Activated naive CD8-positive, alpha-beta T cell treated with anti-CD3 and anti-CD28 coated beads, Interleukin-2, amount 10 ng/mL, durations not matched to agents 7 days and 5 days (primary cell): ENCODE measurements around the gene PATE4. TPM values are rescaled to one million over a fixed set of nuclear protein-coding genes. Genes with fewer than 3 reads are reported as not detected.
"Not testable (repeated sequence)": the region's sequence is repeated elsewhere in the genome, so short reads cannot be mapped to it uniquely, and the experiment has no call there.

Source experiments
- ATAC-seq: fragments of 150-1000 bp; cut with Tn5 transposase; one replicate; pipeline ENCODE4 v1.10.0; 2021; ENCODE audit warnings: low read depth, moderate library complexity
- POLR2A ChIA-PET: fragments of 350-600 bp; sonication (Branson Sonifier 250); formaldehyde crosslinking; loops from one replicate; lab custom pipeline; 2021; ENCODE audit warnings: antibody characterized with exemption; lab: Charles Lee
- DNase-seq: peaks from one replicate; pipeline ENCODE4 v3.0.0; 2021
- H3K27ac Mint-ChIP-seq: one replicate; pipeline ENCODE4 v1.8.0; 2022; ENCODE audit warnings: mild to moderate bottlenecking, mixed read lengths
- H3K27me3 Mint-ChIP-seq: one replicate; pipeline ENCODE4 v1.8.0; 2022; ENCODE audit warnings: mild to moderate bottlenecking, moderate library complexity, mixed read lengths
- H3K36me3 Mint-ChIP-seq: one replicate; pipeline ENCODE4 v1.8.0; 2021; ENCODE audit warnings: mild to moderate bottlenecking, mixed read lengths
- H3K4me1 Mint-ChIP-seq: one replicate; pipeline ENCODE4 v1.8.0; 2021; ENCODE audit warnings: mixed read lengths
- H3K4me3 Mint-ChIP-seq: one replicate; pipeline ENCODE4 v1.8.0; 2022; ENCODE audit warnings: mild to moderate bottlenecking, moderate library complexity, mixed read lengths
- H3K9me3 Mint-ChIP-seq: one replicate; pipeline ENCODE4 v1.8.0; 2021; ENCODE audit warnings: mixed read lengths
- total RNA-seq, 2 experiments: library from RNA; stranded (reverse); gene quantifications; one replicate each; pipeline ENCODE4 v1.2.3, GENCODE V29; 2021

PATE4 gene
- not detected for total RNA-seq

DNA sequence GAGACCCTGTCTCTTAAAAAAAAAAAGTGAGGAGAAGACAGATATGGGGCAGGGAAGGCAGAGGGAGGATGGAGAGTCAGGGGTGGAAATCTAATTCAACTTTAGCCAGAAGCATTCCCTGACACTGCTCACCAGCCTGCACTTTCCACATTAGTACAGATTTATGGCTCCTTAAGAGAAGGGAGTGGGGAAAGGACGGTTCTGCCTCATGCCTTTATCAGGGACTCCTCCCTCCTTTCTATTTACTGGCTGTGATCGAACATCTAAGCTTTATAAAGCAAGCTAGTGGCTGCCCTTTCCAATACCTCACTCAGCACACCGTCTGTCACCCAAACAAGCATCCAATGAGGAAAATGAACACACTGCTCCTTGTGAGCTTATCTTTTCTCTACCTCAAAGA lies at the start of gene PATE4:
PATE4 (plus strand) TSS at position 301 of the 400 bp plus-strand sequence; CDS start at position 345, 44 bp downstream.
- ATAC-seq (no peak), DNase-seq (no peak)
- Mint-ChIP-seq H3K27ac (no peak within 1 kb of the TSS), H3K4me1 (no peaks in the 10 kb centered on the region), H3K9me3 (no peaks in the 10 kb centered on the region), H3K27me3 (peaks cover 10% of the 10 kb centered on the region), H3K36me3 (no peaks in the 10 kb centered on the region), H3K4me3 (no peak within 1 kb of the TSS)
- POLR2A ChIA-PET = no interaction called here

GRCh38 chr11:125784678-125785077 lies 48.4 kb upstream of the PATE4 start:
- Mint-ChIP-seq H3K4me3 (no peak overlapping the region), H3K4me1 (no peaks in the 10 kb centered on the region), H3K9me3 (no peaks in the 10 kb centered on the region), H3K27ac (no peak overlapping the region), H3K36me3 (no peaks in the 10 kb centered on the region), H3K27me3 (peaks cover 5% of the 10 kb centered on the region)
- DNase-seq (no peak), ATAC-seq (no peak)
- POLR2A ChIA-PET = no interaction called here

GRCh38 chr11:125787827-125788226 lies 45.3 kb upstream of the PATE4 start, which contains the start of gene PATE3:
TSS of gene PATE3 (plus strand) at chr11:125788127. CDS start at chr11:125788152, 25 bp downstream.
- no peaks in the 10 kb centered on the region for H3K9me3 Mint-ChIP-seq
- DNase-seq (no peak), ATAC-seq (no peak)
- no peak within 1 kb of the TSS for H3K4me3 Mint-ChIP-seq
- no peaks in the 10 kb centered on the region for H3K4me1 Mint-ChIP-seq
- no peak within 1 kb of the TSS for H3K27ac Mint-ChIP-seq
- no peaks in the 10 kb centered on the region for H3K36me3 Mint-ChIP-seq
- POLR2A ChIA-PET = no interaction called here
- H3K27me3 Mint-ChIP-seq = peaks cover 2% of the 10 kb centered on the region

DNA sequence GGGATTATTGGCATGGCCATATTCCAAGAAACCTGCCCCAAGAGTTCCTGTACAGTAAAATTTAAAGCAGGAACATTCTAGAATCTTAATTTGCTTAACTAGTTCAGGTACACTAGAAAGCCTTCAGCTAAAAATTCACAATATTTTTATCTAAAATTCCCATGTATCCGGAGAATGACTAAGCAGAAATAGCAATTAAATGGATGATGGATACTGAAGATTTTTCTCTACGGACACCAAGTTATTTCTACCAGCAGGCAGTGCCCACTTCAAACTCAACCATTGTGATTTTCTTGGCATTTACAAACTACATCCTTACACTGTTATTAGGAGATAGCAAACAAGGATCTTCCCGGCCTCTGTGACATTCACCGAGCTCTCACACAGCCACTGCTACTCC lies 42.3 kb upstream of the PATE4 start:
- no peaks in the 10 kb centered on the region for H3K4me1 Mint-ChIP-seq
- H3K4me3 Mint-ChIP-seq = no peak overlapping the region
- H3K36me3 Mint-ChIP-seq = no peaks in the 10 kb centered on the region
- peaks cover 4% of the 10 kb centered on the region for H3K27me3 Mint-ChIP-seq
- no peaks in the 10 kb centered on the region for H3K9me3 Mint-ChIP-seq
- DNase-seq (no peak), ATAC-seq (no peak)
- H3K27ac Mint-ChIP-seq = no peak overlapping the region
- POLR2A ChIA-PET = no interaction called here

DNA sequence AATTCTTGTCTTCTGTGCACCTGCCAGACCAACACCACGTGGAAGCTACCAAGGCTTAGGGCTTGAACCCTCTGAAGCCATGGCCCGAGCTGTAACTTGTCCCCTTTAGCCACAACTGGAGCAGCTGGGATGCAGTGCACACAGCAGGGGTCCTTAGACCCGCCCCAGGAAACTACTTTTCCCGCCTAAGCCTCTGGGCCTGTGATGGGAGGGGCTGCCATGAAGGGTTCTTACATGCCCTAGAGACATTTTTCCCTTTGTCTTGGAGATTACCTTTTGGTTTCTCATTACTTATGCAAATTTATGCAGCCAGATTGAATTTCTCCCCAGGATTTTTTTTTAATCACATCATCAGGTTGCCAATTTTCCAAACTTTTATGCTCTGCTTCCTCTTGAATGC lies 35.5 kb upstream of the PATE4 start:
- no peak overlapping the region for H3K27ac Mint-ChIP-seq
- H3K9me3 Mint-ChIP-seq = peaks cover 11% of the 10 kb centered on the region
- no peak overlapping the region for H3K4me3 Mint-ChIP-seq
- DNase-seq (no peak), ATAC-seq (no peak)
- peaks cover 2% of the 10 kb centered on the region for H3K36me3 Mint-ChIP-seq
- peaks cover 2% of the 10 kb centered on the region for H3K27me3 Mint-ChIP-seq
- H3K4me1 Mint-ChIP-seq = no peaks in the 10 kb centered on the region
- POLR2A ChIA-PET = no interaction called here

- Mint-ChIP-seq H3K27me3 (peaks cover 2% of the 10 kb centered on the region), H3K4me3 (no peak overlapping the region), H3K4me1 (no peaks in the 10 kb centered on the region), H3K9me3 (peaks cover 18% of the 10 kb centered on the region), H3K36me3 (peaks cover 2% of the 10 kb centered on the region), H3K27ac (no peak overlapping the region)
- DNase-seq = no peak
- no peak for ATAC-seq
- POLR2A ChIA-PET = no interaction called here
Measured at GRCh38 chr11:125799808-125800207, 33.3 kb upstream of the PATE4 start.

GRCh38 chr11:125802387-125802786 lies 30.7 kb upstream of the PATE4 start:
- Mint-ChIP-seq H3K9me3 (peaks cover 18% of the 10 kb centered on the region), H3K4me1 (no peaks in the 10 kb centered on the region), H3K4me3 (no peak overlapping the region), H3K27me3 (no peaks in the 10 kb centered on the region), H3K27ac (no peak overlapping the region), H3K36me3 (peaks cover 2% of the 10 kb centered on the region)
- DNase-seq (no peak), ATAC-seq (no peak)
- POLR2A ChIA-PET = no interaction called here

DNA sequence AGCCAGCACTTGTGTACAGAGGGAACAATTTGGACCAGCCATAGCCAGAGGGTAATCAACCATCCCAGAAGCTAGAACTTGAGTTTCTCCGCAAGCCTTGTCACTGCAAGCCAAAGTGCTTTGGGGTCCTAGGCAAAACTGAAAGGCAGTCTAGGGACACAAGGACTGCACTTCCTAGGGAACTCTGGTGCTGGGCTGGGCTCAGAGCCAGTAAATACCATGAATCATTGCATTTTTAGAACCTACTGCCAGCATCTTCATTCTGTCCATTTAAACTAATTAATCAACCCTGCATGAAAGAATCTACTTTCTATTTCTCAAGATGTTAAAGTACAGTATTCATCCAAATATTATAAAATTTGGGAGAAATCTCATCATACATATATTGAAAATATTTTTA lies 25.2 kb upstream of the PATE4 start:
- Mint-ChIP-seq H3K9me3 (peaks cover 7% of the 10 kb centered on the region), H3K4me3 (no peak overlapping the region), H3K36me3 (no peaks in the 10 kb centered on the region), H3K27me3 (no peaks in the 10 kb centered on the region), H3K27ac (no peak overlapping the region), H3K4me1 (no peaks in the 10 kb centered on the region)
- DNase-seq (no peak), ATAC-seq (no peak)
- POLR2A ChIA-PET = no interaction called here

DNA sequence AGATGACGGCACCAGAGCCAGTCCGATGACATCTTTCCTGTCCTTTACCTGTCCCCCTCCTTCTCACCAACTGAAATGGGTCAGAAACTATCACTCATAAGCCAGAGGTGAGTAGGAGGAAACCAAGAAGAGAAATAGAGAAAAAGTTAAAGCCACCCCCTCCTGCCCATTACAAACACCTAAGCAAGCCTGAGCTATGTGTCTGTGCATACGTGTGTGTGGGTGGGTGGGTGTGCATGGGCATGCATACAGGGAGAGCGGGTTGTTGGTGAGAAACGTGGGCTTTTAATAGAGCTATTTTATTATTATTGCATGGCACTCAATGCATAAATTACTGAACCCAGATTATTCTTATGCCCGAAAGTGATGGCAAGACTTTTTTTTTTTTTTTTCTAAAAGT lies 2.6 kb downstream of the PATE4 start:
- Mint-ChIP-seq H3K9me3 (no peaks in the 10 kb centered on the region), H3K4me1 (no peaks in the 10 kb centered on the region), H3K27ac (no peak overlapping the region), H3K36me3 (no peaks in the 10 kb centered on the region), H3K4me3 (no peak overlapping the region), H3K27me3 (peaks cover 10% of the 10 kb centered on the region)
- DNase-seq (no peak), ATAC-seq (no peak)
- POLR2A ChIA-PET = no interaction called here

DNA sequence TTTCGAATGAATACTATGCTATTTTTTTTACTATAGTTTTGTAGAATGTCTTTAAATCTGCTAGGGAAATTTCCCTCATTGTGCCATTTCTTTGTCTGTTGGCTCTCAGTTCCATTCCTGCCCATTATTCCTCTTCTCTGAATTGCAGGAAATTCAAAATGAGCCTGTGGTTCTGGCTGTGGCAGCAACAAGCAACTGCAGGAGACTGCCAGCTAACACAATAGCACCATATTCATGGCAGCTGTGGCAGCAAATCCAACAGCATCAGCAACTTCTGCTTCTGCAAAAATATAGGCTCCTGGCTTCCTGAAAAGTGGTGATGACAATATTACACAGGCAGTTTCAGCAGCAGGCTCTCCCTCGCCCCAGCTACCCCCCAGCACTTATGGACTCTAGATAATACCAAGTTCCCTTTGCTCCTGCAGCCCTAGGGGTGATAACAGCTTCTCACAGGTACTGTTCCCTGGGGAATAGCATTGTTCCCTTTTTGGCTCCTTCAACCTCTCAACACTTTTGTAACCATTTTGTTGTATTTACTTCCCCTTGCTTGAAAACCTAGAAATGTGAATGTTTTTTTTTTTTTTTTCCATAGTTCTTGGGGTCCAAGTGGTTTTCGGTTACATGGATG lies 9.3 kb downstream of the PATE4 start:
- DNase-seq (no peak), ATAC-seq (no peak)
- no peaks in the 10 kb centered on the region for H3K4me1 Mint-ChIP-seq
- POLR2A ChIA-PET = no interaction called here
- no peak overlapping the region for H3K27ac Mint-ChIP-seq
- H3K4me3 Mint-ChIP-seq = no peak overlapping the region
- H3K36me3 Mint-ChIP-seq = no peaks in the 10 kb centered on the region
- peaks cover 12% of the 10 kb centered on the region for H3K9me3 Mint-ChIP-seq
- no peaks in the 10 kb centered on the region for H3K27me3 Mint-ChIP-seq

DNA sequence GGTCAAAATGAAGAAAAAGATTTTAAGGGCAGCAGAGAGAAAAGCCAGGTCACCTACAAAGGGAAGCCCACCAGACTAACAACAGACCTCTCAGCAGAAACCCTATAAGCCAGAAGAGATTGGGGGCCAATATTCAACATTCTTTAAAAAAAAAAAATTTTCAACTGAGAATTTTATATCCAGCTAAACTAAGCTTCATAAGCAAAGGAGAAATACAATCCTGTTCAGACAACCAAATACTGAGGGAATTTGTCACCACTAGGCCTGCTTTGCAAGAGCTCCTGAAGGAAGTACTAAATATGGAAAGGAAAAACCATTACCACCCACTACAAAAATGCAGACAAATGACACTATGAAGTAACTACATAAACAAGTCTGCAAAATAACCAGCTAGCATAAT lies 13.1 kb downstream of the PATE4 start:
- no peak for ATAC-seq
- peaks cover 2% of the 10 kb centered on the region for H3K27me3 Mint-ChIP-seq
- H3K4me3 Mint-ChIP-seq = no peak overlapping the region
- H3K27ac Mint-ChIP-seq = no peak overlapping the region
- DNase-seq = no peak
- no peaks in the 10 kb centered on the region for H3K36me3 Mint-ChIP-seq
- POLR2A ChIA-PET = no interaction called here
- H3K9me3 Mint-ChIP-seq = peaks cover 16% of the 10 kb centered on the region
- H3K4me1 Mint-ChIP-seq = no peaks in the 10 kb centered on the region

DNA sequence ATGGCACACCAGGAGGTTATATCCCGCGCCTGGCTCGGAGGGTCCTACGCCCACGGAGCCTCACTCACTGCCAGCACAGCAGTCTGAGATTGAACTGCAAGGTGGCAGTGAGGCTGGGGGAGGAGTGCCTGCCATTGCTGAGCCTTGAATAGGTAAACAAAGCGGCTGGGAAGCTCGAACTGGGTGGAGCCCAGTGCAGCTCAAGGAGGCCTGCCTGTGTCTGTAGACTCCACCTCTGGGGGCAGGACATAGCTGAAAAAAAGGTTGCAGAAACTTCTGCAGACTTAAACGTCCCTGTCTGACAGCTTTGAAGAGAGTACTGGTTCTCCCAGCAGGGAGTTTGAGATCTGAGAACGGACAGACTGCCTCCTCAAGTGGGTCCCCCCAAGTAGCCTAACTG lies 24.6 kb downstream of the PATE4 start:
- H3K27ac Mint-ChIP-seq, ATAC-seq, DNase-seq, H3K4me3 Mint-ChIP-seq, H3K4me1 Mint-ChIP-seq, H3K36me3 Mint-ChIP-seq, POLR2A ChIA-PET: not testable (repeated sequence)
- Mint-ChIP-seq H3K9me3 (peaks cover 11% of the 10 kb centered on the region), H3K27me3 (peaks cover 26% of the 10 kb centered on the region)

- H3K4me1 Mint-ChIP-seq, DNase-seq, H3K27me3 Mint-ChIP-seq, POLR2A ChIA-PET, H3K9me3 Mint-ChIP-seq, H3K36me3 Mint-ChIP-seq, ATAC-seq, H3K27ac Mint-ChIP-seq, H3K4me3 Mint-ChIP-seq: not testable (repeated sequence)
Measured at GRCh38 chr11:125862786-125863185, 29.7 kb downstream of the PATE4 start.

DNA sequence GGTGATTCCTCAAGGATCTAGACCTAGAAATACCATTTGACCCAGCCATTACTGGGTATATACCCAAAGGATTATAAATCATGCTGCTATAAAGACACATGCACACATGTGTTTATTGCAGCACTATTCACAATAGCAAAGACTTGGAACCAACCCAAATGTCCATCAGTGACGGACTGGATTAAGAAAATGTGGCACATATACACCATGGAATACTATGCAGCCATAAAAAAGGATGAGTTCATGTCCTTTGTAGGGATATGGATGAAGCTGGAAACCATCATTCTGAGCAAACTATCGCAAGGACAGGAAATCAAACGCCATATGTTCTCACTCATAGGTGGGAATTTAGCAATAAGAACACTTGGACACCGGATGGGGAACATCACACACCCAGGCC lies 32.2 kb downstream of the PATE4 start:
- POLR2A ChIA-PET, ATAC-seq, H3K4me3 Mint-ChIP-seq: not testable (repeated sequence)

More for the DNA sequence above, 32.2 kb downstream of the PATE4 start:
- H3K9me3 Mint-ChIP-seq, H3K36me3 Mint-ChIP-seq, H3K27ac Mint-ChIP-seq, DNase-seq, H3K4me1 Mint-ChIP-seq, H3K27me3 Mint-ChIP-seq: not testable (repeated sequence)
